GM20000 (cell line): ENCODE data around the gene SCN1A.

Experiments used
- DNase-seq: peaks from one replicate; pipeline ENCODE4 v3.0.0; 2012; ENCODE audit warnings: low spot score
- CTCF ChIP-seq: IDR thresholded peaks from 2 replicates; pipeline ENCODE4 v1.5.1; 2012; ENCODE audit warnings: mild to moderate bottlenecking, control low read depth; ENCODE audit errors: extremely low read depth, missing control alignments

The SCN1A gene

GRCh38 chr2:166092889-166093288 lies 34.9 kb downstream of the SCN1A start:
- DNase-seq, result no peak
- TF ChIP-seq CTCF, result no peak

GRCh38 chr2:166091439-166091838 lies 36.4 kb downstream of the SCN1A start:
- TF ChIP-seq CTCF, result no peak
- DNase-seq, result no peak

GRCh38 chr2:166090908-166091307 lies 36.9 kb downstream of the SCN1A start:
- no peak for TF ChIP-seq CTCF
- DNase-seq, result no peak

GRCh38 chr2:166090346-166090745 lies 37.5 kb downstream of the SCN1A start:
- TF ChIP-seq CTCF, result no peak
- no peak for DNase-seq

GRCh38 chr2:166088634-166089033 lies 39.2 kb downstream of the SCN1A start:
- TF ChIP-seq CTCF, result no peak
- DNase-seq, result no peak

- no peak for TF ChIP-seq CTCF
- no peak for DNase-seq
These were observed 43.5 kb downstream of the SCN1A start for GRCh38 chr2:166084301-166084700.

GRCh38 chr2:166082736-166083135 lies 45.1 kb downstream of the SCN1A start:
- TF ChIP-seq CTCF, result no peak
- DNase-seq, result no peak
